ENCODE measurements around the gene KCNH6.

KCNH6 gene

GRCh38 chr17:63487014-63487339 is 36.2 kb upstream of the KCNH6 start:
- Histone ChIP-seq H3K79me2 (peaks cover 6% of the 10 kb centered on the region), H3K4me2 (ENCODE audit: low read length) (no peak overlapping the region), H2AFZ (no peak overlapping the region), H3K4me3 (ENCODE audit: low read depth, low read length) (no peak overlapping the region), H3K27ac (no peak overlapping the region), H3K27me3 (ENCODE audit: control insufficient read depth, insufficient read depth, low read length) (no peaks in the 10 kb centered on the region), H3K36me3 (ENCODE audit: control insufficient read depth, insufficient read depth, low read length) (no peaks in the 10 kb centered on the region), H3K9me3 (ENCODE audit: control insufficient read depth, low read length) (no peaks in the 10 kb centered on the region), H3K4me1 (no peaks in the 10 kb centered on the region), H3K9ac (no peak overlapping the region)
- no peak for TF ChIP-seq CTCF (IDR thresholded peaks at IDR 0.05)

- no peaks in the 10 kb centered on the region for H3K27me3 ChIP-seq (ENCODE audit: control insufficient read depth, insufficient read depth, low read length)
- peaks cover 4% of the 10 kb centered on the region for H3K79me2 ChIP-seq
- TF ChIP-seq CTCF (IDR thresholded peaks at IDR 0.05), result no peak
- no peaks in the 10 kb centered on the region for H3K9me3 ChIP-seq (ENCODE audit: control insufficient read depth, low read length)
- H2AFZ ChIP-seq, result no peak overlapping the region
- no peak overlapping the region for H3K4me2 ChIP-seq (ENCODE audit: low read length)
- no peak overlapping the region for H3K27ac ChIP-seq
- no peaks in the 10 kb centered on the region for H3K4me1 ChIP-seq
- no peaks in the 10 kb centered on the region for H3K36me3 ChIP-seq (ENCODE audit: control insufficient read depth, insufficient read depth, low read length)
- no peak overlapping the region for H3K9ac ChIP-seq
- H3K4me3 ChIP-seq (ENCODE audit: low read depth, low read length), result no peak overlapping the region
Measured at GRCh38 chr17:63488851-63489250, 34.3 kb upstream of the KCNH6 start.

GRCh38 chr17:63489291-63489690 is 33.9 kb upstream of the KCNH6 start:
- no peaks in the 10 kb centered on the region for H3K36me3 ChIP-seq (ENCODE audit: control insufficient read depth, insufficient read depth, low read length)
- no peak overlapping the region for H3K27ac ChIP-seq
- no peak overlapping the region for H3K9ac ChIP-seq
- H3K79me2 ChIP-seq, result peaks cover 4% of the 10 kb centered on the region
- H3K9me3 ChIP-seq (ENCODE audit: control insufficient read depth, low read length), result no peaks in the 10 kb centered on the region
- no peaks in the 10 kb centered on the region for H3K27me3 ChIP-seq (ENCODE audit: control insufficient read depth, insufficient read depth, low read length)
- no peak overlapping the region for H3K4me2 ChIP-seq (ENCODE audit: low read length)
- H3K4me3 ChIP-seq (ENCODE audit: low read depth, low read length), result no peak overlapping the region
- TF ChIP-seq CTCF (IDR thresholded peaks at IDR 0.05), result no peak
- no peaks in the 10 kb centered on the region for H3K4me1 ChIP-seq
- H2AFZ ChIP-seq, result no peak overlapping the region

- no peaks in the 10 kb centered on the region for H3K27me3 ChIP-seq (ENCODE audit: control insufficient read depth, insufficient read depth, low read length)
- peaks cover 4% of the 10 kb centered on the region for H3K79me2 ChIP-seq
- no peak overlapping the region for H3K9ac ChIP-seq
- no peak overlapping the region for H3K4me2 ChIP-seq (ENCODE audit: low read length)
- H3K27ac ChIP-seq, result no peak overlapping the region
- H3K36me3 ChIP-seq (ENCODE audit: control insufficient read depth, insufficient read depth, low read length), result no peaks in the 10 kb centered on the region
- TF ChIP-seq CTCF (IDR thresholded peaks at IDR 0.05), result no peak
- no peaks in the 10 kb centered on the region for H3K4me1 ChIP-seq
- H3K9me3 ChIP-seq (ENCODE audit: control insufficient read depth, low read length), result no peaks in the 10 kb centered on the region
- no peak overlapping the region for H2AFZ ChIP-seq
- H3K4me3 ChIP-seq (ENCODE audit: low read depth, low read length), result no peak overlapping the region
Measured at GRCh38 chr17:63490329-63490728, 32.8 kb upstream of the KCNH6 start.

- no peak for TF ChIP-seq CTCF (IDR thresholded peaks at IDR 0.05)
- no peak overlapping the region for H3K9ac ChIP-seq
- H3K4me1 ChIP-seq, result no peaks in the 10 kb centered on the region
- H3K27me3 ChIP-seq (ENCODE audit: control insufficient read depth, insufficient read depth, low read length), result no peaks in the 10 kb centered on the region
- peaks cover 4% of the 10 kb centered on the region for H3K79me2 ChIP-seq
- H2AFZ ChIP-seq, result no peak overlapping the region
- no peaks in the 10 kb centered on the region for H3K36me3 ChIP-seq (ENCODE audit: control insufficient read depth, insufficient read depth, low read length)
- no peak overlapping the region for H3K27ac ChIP-seq
- H3K4me2 ChIP-seq (ENCODE audit: low read length), result no peak overlapping the region
- no peaks in the 10 kb centered on the region for H3K9me3 ChIP-seq (ENCODE audit: control insufficient read depth, low read length)
- H3K4me3 ChIP-seq (ENCODE audit: low read depth, low read length), result no peak overlapping the region
Measured at GRCh38 chr17:63490858-63491400, 32.2 kb upstream of the KCNH6 start.

All from parathyroid adenoma (tissue), 2 donors.